Central memory CD8-positive, alpha-beta T cell (primary cell): Measurements from ENCODE around the gene EPN2.

Experiments
- ATAC-seq: fragments of 150-1000 bp; cut with Tn5 transposase; replicated peaks from 2 replicates; pipeline ENCODE4 v1.10.0; 2022; ENCODE audit warnings: mild to moderate bottlenecking, moderate FRiP score, moderate number of reproducible peaks; ENCODE audit not compliant: poor library complexity, severe bottlenecking; ENCODE audit errors: extremely low read depth
- DNase-seq, 2 donors: peaks; one replicate each; pipeline ENCODE4 v3.0.0; 2021; ENCODE audit warnings: low spot score in 2 of 2
- H3K27ac Mint-ChIP-seq: one replicate; pipeline ENCODE4 v1.8.0; 2022; ENCODE audit warnings: low read depth, mild to moderate bottlenecking, moderate library complexity, mixed read lengths
- H3K27me3 Mint-ChIP-seq: one replicate; pipeline ENCODE4 v1.8.0; 2022; ENCODE audit warnings: mixed read lengths
- H3K36me3 Mint-ChIP-seq: one replicate; pipeline ENCODE4 v1.8.0; 2022; ENCODE audit warnings: mild to moderate bottlenecking, moderate library complexity, mixed read lengths; ENCODE audit not compliant: insufficient read depth
- H3K4me1 Mint-ChIP-seq: one replicate; pipeline ENCODE4 v1.8.0; 2022; ENCODE audit warnings: mixed read lengths
- H3K4me3 Mint-ChIP-seq: one replicate; pipeline ENCODE4 v1.8.0; 2022; ENCODE audit warnings: mild to moderate bottlenecking, moderate library complexity, mixed read lengths
- H3K9me3 Mint-ChIP-seq: one replicate; pipeline ENCODE4 v1.8.0; 2022; ENCODE audit warnings: mixed read lengths

EPN2 gene

DNA sequence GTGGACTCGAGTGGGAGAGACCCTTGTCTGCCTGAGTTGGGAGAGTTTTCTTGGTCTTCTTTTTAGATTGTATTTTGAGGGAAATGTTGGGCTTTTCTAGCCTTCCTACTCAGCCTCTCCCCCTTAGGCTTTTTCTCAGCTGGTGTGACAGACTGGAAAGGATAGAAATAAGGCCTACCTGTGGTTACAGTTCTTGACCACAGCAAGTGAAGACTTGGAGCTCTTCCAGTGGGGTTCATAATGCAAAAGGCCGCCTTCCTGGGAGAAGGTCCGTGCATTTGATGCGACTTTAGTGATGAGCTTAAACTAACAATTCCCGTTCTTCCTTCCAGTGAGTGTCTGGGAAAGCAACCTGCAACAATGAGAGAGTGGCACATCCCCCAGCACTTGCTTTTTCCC, 68.6 kb downstream of the EPN2 start:
- Mint-ChIP-seq H3K9me3 (no peaks in the 10 kb centered on the region), H3K27ac (peak overlapping the region; percentile 38), H3K27me3 (no peaks in the 10 kb centered on the region), H3K36me3 (peaks cover 1% of the 10 kb centered on the region), H3K4me3 (peak overlapping the region; percentile 48), H3K4me1 (peaks cover 19% of the 10 kb centered on the region)
- DNase-seq (no peak), ATAC-seq (no peak)

DNA sequence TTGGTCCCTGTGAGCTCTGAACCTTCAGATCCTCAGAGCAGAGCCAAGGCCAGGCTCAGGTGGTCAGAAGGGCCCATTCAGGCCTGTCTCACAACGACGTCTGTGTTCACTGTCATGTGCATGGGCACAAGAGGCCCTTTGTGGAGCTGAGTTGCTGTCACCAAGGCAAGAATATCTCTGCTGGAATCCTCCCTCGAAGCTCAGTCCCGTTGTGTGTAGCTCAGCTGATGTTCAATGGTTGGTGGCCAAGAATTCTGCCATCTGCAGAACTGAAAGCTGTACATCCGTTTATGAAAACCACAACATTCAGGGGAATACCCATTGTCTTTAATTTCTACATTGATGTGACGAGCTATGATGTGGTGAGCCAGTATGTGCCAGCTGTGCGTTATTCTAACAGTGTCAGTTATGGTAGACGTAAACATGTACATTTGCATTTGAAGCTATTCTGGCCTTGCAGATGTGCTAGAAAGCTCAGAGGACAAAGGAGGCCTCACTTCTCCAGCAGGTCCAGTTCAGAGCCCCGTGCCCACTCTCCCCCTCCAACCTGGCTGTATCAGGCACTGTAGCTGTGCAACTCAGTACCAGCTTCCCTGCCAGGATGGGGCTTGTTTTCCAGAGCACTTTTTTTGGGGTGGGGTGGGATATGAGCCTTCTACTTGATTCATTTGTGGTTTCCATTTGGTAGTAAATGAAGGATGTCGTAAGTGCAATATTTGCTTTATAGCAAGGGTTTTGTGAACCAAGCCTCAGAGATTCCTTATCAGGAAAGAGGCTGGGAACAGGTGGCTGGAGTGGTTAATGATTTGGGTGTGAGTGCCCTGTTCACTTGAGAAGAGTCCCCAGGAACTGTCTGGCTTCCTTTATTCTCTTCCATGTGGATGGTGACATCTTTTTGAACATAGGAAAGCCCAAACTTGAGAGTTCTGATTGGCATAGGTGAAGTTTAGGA, 69.3 kb downstream of the EPN2 start:
- Mint-ChIP-seq H3K4me1 (peaks cover 19% of the 10 kb centered on the region), H3K27me3 (no peaks in the 10 kb centered on the region), H3K9me3 (no peaks in the 10 kb centered on the region), H3K27ac (peak overlapping the region; percentile 38), H3K36me3 (peaks cover 1% of the 10 kb centered on the region), H3K4me3 (peak overlapping the region; percentile 48)
- peak in 1 of 2 donors; percentile 27 for DNase-seq
- peak; percentile 92 for ATAC-seq

DNA sequence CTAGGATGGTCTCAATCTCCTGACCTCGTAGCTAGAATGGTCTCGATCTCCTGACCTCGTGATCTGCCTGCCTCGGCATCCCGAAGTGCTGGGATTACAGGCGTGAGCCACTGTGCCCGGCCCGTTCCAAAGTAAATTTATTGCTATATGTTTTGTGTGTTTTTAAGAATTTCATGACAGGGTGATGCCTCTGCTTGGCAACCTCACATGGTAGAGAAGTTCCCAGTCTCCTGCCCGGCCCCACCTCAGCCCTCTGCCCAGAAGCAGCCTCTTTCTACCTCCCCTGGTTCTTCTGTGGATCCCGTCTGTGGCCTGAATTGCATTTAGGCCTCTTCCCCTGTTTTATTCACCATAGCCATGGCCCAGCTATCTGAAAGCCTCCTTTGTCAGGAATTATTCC, 70.4 kb downstream of the EPN2 start:
- no peaks in the 10 kb centered on the region for H3K9me3 Mint-ChIP-seq
- H3K4me3 Mint-ChIP-seq, result no peak overlapping the region
- peaks cover 19% of the 10 kb centered on the region for H3K4me1 Mint-ChIP-seq
- no peaks in the 10 kb centered on the region for H3K27me3 Mint-ChIP-seq
- DNase-seq, result no peak
- H3K36me3 Mint-ChIP-seq, result peaks cover 1% of the 10 kb centered on the region
- H3K27ac Mint-ChIP-seq, result no peak overlapping the region
- no peak for ATAC-seq

DNA sequence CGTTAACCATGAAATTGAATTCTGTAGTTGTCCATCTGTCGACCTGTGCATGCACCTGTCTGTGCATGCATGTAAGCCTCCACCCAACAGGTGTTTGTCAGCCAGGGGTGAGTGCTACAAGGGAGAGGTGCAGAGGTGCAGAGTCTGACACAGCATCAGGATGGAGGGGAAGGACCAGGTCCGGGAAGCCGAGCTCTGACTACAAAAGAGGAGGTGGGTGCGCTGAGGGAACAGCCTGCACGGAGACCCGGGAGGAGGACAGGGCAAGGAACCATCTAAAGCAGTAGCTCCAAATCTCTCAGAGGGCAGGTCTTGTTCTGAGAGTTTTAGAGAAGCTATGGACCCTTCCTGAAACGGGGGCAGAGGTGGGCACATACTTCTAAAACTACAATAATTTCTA, 71.2 kb downstream of the EPN2 start:
- Mint-ChIP-seq H3K27ac (no peak overlapping the region), H3K4me3 (no peak overlapping the region), H3K27me3 (no peaks in the 10 kb centered on the region), H3K36me3 (peaks cover 1% of the 10 kb centered on the region), H3K4me1 (peaks cover 19% of the 10 kb centered on the region), H3K9me3 (no peaks in the 10 kb centered on the region)
- DNase-seq (no peak), ATAC-seq (no peak)

DNA sequence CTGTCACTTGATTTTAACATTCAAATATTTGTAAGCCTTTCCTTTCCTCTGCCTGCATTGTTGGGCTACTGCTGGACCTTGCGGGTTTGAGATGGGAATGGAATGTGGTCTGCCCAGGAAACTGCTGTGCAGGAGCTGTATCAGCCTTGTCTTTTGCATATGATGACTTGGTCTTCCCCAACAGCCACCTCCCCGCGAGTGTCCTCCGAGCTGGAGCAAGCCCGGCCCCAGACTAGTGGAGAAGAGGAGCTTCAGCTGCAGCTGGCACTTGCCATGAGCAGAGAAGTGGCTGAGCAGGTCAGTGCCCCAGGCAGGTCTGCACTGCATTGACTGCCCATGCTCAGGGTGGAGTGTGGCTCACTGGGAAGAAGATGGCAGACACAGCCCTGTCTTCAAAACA, 72.5 kb downstream of the EPN2 start:
- no peaks in the 10 kb centered on the region for H3K9me3 Mint-ChIP-seq
- no peak for ATAC-seq
- peaks cover 1% of the 10 kb centered on the region for H3K36me3 Mint-ChIP-seq
- DNase-seq, result no peak
- peaks cover 19% of the 10 kb centered on the region for H3K4me1 Mint-ChIP-seq
- H3K27me3 Mint-ChIP-seq, result no peaks in the 10 kb centered on the region
- no peak overlapping the region for H3K4me3 Mint-ChIP-seq
- H3K27ac Mint-ChIP-seq, result no peak overlapping the region

DNA sequence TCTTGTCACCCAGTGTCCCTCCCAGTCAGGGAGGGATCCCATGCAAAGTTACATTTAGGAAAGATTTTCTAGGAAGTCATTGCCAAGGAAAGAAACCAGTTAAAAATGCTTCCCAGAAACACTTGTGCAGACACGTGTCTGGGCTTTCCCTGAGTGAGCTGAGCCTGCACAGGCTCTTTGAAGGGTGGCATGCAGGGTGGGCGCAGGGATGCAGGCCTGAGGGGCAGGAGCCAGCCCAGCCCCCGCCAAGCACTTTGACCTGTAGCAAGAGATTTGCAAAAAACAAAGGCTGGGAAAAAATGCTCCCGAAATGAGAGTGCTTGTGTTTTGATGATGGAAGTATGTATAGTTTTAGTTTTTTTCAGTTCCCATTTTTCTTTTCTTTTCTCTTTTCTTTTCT, 73.0 kb downstream of the EPN2 start:
- DNase-seq, result no peak
- Mint-ChIP-seq H3K36me3 (peaks cover 1% of the 10 kb centered on the region), H3K9me3 (no peaks in the 10 kb centered on the region), H3K4me3 (no peak overlapping the region), H3K27me3 (no peaks in the 10 kb centered on the region), H3K4me1 (peaks cover 18% of the 10 kb centered on the region), H3K27ac (no peak overlapping the region)
- no peak for ATAC-seq

DNA sequence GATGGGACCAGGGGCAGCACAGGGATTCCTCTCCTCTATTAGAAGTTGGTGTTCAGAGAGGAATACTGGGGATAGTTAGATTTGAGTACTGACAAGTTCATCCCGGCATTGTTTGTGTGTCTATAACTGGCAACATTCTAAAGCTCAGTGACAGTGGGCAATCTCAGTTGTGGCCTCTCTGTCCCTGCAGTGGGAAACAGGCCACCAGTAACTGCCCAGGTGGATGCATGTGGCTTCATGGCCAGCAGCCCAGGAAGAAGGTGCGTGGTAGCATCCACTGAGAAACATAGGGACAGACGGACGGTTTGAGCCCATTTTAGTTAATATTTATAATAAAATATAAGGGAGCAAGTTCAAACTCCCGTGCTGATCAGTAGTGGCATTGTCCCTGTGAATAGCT, 73.8 kb downstream of the EPN2 start:
- ATAC-seq, result no peak
- no peak for DNase-seq
- Mint-ChIP-seq H3K4me1 (peaks cover 10% of the 10 kb centered on the region), H3K27me3 (no peaks in the 10 kb centered on the region), H3K9me3 (no peaks in the 10 kb centered on the region), H3K4me3 (no peak overlapping the region), H3K36me3 (peaks cover 1% of the 10 kb centered on the region), H3K27ac (no peak overlapping the region)

DNA sequence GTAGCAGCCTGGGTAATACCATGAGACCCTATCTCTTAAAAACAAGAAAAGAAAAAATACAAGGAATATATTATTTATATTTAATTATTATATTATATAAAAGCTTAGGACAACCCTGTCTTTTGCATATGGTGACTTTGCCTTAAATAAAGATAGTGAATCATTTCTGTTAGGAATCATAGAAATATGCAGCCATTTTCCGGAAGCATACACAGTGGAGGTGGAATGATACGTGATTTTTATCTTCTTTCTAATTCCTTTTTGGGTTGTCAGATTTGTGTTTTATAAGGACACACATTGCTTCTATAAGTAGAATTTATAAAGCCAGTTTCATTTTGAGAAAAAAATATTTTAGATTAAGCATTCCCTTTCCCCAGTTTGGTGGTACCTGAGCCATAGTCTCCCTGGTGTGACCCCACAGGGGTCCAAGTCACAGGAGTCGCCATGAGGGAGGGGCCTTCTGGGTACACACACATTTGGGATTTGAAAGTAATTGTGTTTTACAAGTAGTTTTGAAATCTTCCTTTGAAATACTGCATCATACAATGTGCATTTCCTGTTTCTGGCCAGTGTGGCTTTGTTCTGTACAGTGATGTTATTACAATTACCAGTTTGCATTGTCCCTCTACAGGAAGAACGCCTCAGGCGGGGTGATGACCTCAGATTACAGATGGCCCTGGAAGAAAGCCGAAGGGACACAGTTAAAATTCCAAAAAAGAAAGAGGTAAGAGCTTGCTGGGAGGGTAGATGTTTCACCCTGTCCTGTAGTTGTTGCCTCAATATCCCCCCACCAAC, 74.5 kb downstream of the EPN2 start:
- no peaks in the 10 kb centered on the region for H3K27me3 Mint-ChIP-seq
- DNase-seq (no peak), ATAC-seq (no peak)
- no peaks in the 10 kb centered on the region for H3K9me3 Mint-ChIP-seq
- H3K4me3 Mint-ChIP-seq, result no peak overlapping the region
- H3K36me3 Mint-ChIP-seq, result no peaks in the 10 kb centered on the region
- H3K4me1 Mint-ChIP-seq, result peaks cover 4% of the 10 kb centered on the region
- no peak overlapping the region for H3K27ac Mint-ChIP-seq

DNA sequence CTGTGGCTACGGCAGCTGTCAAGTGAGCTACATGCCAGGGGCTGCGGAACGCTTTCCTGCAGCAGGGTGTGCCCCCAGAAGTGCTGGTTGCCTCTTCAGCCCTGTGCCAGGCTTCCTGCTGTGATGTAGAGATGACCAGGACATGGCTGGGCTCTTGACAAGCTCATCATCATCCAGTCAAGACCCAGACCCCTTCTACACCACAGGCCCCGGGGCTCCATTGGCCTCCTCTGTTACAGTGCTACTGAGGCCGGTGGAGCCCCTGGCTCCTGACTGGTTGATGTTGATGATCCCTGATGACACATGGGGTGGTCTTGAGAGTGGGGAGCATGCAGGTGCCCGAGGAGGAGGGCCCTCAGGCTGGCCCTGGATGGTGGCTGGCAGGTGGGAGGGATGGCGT, 75.2 kb downstream of the EPN2 start:
- Mint-ChIP-seq H3K4me3 (no peak overlapping the region), H3K4me1 (no peaks in the 10 kb centered on the region), H3K27ac (no peak overlapping the region), H3K9me3 (no peaks in the 10 kb centered on the region), H3K27me3 (no peaks in the 10 kb centered on the region), H3K36me3 (no peaks in the 10 kb centered on the region)
- no peak for DNase-seq
- no peak for ATAC-seq

DNA sequence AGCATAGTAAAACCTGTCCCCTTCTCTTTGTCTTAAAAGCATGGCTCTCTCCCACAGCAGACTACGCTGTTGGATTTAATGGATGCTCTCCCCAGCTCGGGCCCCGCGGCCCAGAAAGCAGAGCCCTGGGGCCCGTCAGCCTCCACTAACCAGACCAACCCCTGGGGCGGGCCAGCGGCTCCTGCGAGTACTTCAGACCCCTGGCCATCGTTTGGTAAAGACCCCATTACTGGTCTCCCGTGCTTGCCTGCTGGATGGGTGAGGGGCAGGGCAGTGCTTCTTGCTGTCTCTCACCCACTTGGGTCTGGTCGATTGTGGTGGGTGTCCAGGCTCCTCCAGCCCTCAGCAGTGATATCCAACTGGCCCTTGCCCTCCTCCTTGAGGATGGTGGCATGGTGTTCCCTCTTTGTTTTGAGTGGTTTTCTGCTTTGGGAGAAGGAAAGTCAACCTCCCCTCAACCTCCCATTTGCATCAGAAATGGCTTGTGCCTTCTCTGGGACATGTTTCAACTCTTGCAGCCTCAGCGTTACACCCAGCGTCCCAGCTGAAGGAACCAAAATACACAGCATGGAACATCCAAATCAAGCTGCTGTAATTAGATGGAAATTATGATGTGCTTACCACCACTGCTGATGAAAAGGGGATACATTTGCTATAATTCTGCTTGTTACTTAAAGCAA, 76.0 kb downstream of the EPN2 start:
- no peak overlapping the region for H3K27ac Mint-ChIP-seq
- no peak overlapping the region for H3K4me3 Mint-ChIP-seq
- H3K27me3 Mint-ChIP-seq, result no peaks in the 10 kb centered on the region
- no peak for ATAC-seq
- DNase-seq, result no peak
- H3K36me3 Mint-ChIP-seq, result no peaks in the 10 kb centered on the region
- no peaks in the 10 kb centered on the region for H3K4me1 Mint-ChIP-seq
- H3K9me3 Mint-ChIP-seq, result no peaks in the 10 kb centered on the region

DNA sequence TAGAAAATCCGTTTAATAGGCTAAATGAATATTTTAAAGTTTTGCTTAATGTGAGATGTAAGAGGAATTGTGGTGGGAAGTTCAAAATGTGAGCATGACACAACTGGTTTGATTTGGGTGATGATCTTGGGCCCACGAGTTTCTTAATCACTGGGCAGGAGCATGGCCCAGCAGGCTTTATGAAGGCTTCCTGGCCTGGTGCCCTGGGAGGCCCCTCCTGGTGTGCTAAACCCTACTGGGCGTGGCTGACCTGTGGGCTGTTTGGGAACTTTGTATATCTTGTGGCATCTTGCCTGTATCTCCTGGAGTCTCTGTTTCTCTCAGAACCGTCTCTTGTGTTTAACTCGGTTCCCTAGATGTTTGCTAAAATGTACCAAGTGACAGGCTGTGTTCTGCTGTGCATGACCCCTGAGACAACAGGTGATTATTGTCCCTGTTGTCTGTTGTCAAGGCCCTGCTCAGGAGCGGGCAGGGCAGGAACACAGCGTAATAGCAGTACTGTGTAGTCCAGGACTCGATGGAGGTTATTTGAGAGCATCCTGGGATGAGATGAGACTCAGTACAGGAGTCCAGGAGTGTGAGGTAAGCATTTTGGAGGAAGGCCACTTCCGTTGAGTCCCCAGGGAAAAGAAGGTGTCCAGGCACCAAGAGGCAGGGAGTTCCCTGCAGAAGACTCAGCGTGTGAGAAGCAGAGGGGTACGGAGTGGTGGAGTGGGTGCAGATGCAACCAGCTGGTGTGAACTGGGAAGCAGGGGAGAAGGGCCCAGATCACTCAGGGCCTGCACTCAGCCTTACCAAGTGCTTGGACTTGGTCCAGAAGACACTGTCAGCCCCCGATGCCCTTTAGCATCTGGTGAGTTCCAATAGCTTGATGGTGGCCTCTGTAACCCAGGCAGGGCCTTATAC, 76.8 kb downstream of the EPN2 start:
- H3K36me3 Mint-ChIP-seq, result no peaks in the 10 kb centered on the region
- no peaks in the 10 kb centered on the region for H3K27me3 Mint-ChIP-seq
- H3K27ac Mint-ChIP-seq, result no peak overlapping the region
- DNase-seq (no peak), ATAC-seq (no peak)
- H3K9me3 Mint-ChIP-seq, result no peaks in the 10 kb centered on the region
- no peak overlapping the region for H3K4me3 Mint-ChIP-seq
- H3K4me1 Mint-ChIP-seq, result no peaks in the 10 kb centered on the region

DNA sequence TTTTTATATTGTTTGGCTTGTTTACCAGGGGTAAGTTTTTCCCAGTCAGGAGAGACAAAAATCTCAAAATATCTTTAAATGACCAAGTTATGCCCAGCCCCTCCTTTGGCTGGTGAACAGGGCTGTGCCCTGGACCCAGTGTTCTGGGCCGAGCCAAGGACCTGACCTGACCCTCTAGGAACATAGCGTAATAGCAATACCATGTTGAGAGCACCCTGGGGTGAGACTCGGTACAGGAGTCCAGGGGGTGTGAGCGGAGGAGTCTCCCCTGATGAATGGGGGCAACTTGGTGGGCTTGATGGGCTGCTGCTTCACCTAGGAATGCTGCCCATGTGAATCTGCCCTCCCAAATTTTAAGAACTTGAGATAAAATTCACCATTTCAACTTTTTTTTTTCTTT, 77.9 kb downstream of the EPN2 start:
- H3K27ac Mint-ChIP-seq, result no peak overlapping the region
- no peaks in the 10 kb centered on the region for H3K4me1 Mint-ChIP-seq
- ATAC-seq (no peak), DNase-seq (no peak)
- no peak overlapping the region for H3K4me3 Mint-ChIP-seq
- no peaks in the 10 kb centered on the region for H3K9me3 Mint-ChIP-seq
- no peaks in the 10 kb centered on the region for H3K36me3 Mint-ChIP-seq
- H3K27me3 Mint-ChIP-seq, result no peaks in the 10 kb centered on the region
